Natural killer cell (primary cell): Measurements from ENCODE around the gene FAM131B. TPM values are rescaled to one million over a fixed set of nuclear protein-coding genes. Genes with fewer than 3 reads are reported as not detected.

Source experiments
- ATAC-seq, 3 donors: fragments of 150-1000 bp in 2 of 3; fragments of 200-7000 bp in 1 of 3; cut with Tn5 transposase; 1 replicate in 1 of 3; 2 replicates in 2 of 3; pipeline ENCODE4 v1.10.0; 2021; ENCODE audit warnings: mild to moderate bottlenecking in 2 of 3, moderate library complexity in 2 of 3
- DNase-seq, 2 donors: peaks; one replicate each; pipeline versions ENCODE4 v3.0.0 to v3.0.0-alpha.2; 2013 to 2021; ENCODE audit warnings: mixed read lengths in 1 of 2
- H3K27ac ChIP-seq: one replicate; pipeline ENCODE4 v1.5.1; 2013; ENCODE audit warnings: mild to moderate bottlenecking, low read length
- H3K27me3 ChIP-seq: one replicate; pipeline ENCODE4 v1.6.1; 2013; ENCODE audit warnings: low read length; ENCODE audit not compliant: control insufficient read depth, insufficient read depth
- H3K36me3 ChIP-seq: one replicate; pipeline ENCODE4 v1.6.1; 2013; ENCODE audit warnings: low read length; ENCODE audit not compliant: control insufficient read depth, insufficient read depth
- H3K4me1 ChIP-seq: one replicate; pipeline ENCODE4 v1.6.1; 2013; ENCODE audit warnings: low read length; ENCODE audit not compliant: control insufficient read depth, insufficient read depth
- H3K4me3 ChIP-seq: one replicate; pipeline ENCODE4 v1.5.1; 2013; ENCODE audit warnings: low read length
- H3K9me3 ChIP-seq: one replicate; pipeline ENCODE4 v1.6.1; 2013; ENCODE audit warnings: low read length; ENCODE audit not compliant: control insufficient read depth, insufficient read depth
- H3K27ac Mint-ChIP-seq, 2 donors: one replicate each; pipeline ENCODE4 v1.8.0; 2022; ENCODE audit warnings: mild to moderate bottlenecking in 2 of 2, mixed read lengths in 2 of 2, moderate library complexity in 1 of 2
- H3K27me3 Mint-ChIP-seq, 2 donors: one replicate each; pipeline ENCODE4 v1.8.0; 2022; ENCODE audit warnings: low read depth in 2 of 2, mixed read lengths in 2 of 2
- H3K36me3 Mint-ChIP-seq: one replicate; pipeline ENCODE4 v1.8.0; 2022; ENCODE audit warnings: mixed read lengths
- H3K4me1 Mint-ChIP-seq, 2 donors: one replicate each; pipeline ENCODE4 v1.8.0; 2022; ENCODE audit warnings: mixed read lengths in 2 of 2
- H3K4me3 Mint-ChIP-seq: one replicate; pipeline ENCODE4 v1.8.0; 2022; ENCODE audit warnings: mild to moderate bottlenecking, moderate library complexity, mixed read lengths
- H3K9me3 Mint-ChIP-seq, 2 donors: one replicate each; pipeline ENCODE4 v1.8.0; 2022; ENCODE audit warnings: mixed read lengths in 2 of 2
- WGBS: methylation state at CpG from one replicate; pipeline ENCODE4 v1.1.7; 2013; ENCODE audit warnings: missing lambda C conversion rate; ENCODE audit not compliant: insufficient coverage; 5-methylcytosine and 5-hydroxymethylcytosine counted together
- intact Hi-C: fragments of 100-400 bp; cut with micrococcal nuclease; formaldehyde crosslinking; loops from one replicate; pipeline ENCODE4 v1.14.2; 2022
- total RNA-seq, 4 donors: library from RNA; stranded (reverse); fragments of 120-200 nt in 1 of 4; gene quantifications; one replicate each; pipeline versions ENCODE4 v1.2.3 to v1.2.4, GENCODE V29; 2013 to 2022
- TF ChIP-seq, protein P1 (sequence below): fragments of 200-600 bp; IDR thresholded peaks from one replicate; pipeline ENCODE4 v1.8.0; 2022; ENCODE audit warnings: antibody characterized with exemption

FAM131B gene
- total RNA-seq, 3 donors from 2014 or later (not counting 1 experiment from before 2014, with no cell fraction given) = 2.3 to 2.8 (median 2.5) TPM

DNA sequence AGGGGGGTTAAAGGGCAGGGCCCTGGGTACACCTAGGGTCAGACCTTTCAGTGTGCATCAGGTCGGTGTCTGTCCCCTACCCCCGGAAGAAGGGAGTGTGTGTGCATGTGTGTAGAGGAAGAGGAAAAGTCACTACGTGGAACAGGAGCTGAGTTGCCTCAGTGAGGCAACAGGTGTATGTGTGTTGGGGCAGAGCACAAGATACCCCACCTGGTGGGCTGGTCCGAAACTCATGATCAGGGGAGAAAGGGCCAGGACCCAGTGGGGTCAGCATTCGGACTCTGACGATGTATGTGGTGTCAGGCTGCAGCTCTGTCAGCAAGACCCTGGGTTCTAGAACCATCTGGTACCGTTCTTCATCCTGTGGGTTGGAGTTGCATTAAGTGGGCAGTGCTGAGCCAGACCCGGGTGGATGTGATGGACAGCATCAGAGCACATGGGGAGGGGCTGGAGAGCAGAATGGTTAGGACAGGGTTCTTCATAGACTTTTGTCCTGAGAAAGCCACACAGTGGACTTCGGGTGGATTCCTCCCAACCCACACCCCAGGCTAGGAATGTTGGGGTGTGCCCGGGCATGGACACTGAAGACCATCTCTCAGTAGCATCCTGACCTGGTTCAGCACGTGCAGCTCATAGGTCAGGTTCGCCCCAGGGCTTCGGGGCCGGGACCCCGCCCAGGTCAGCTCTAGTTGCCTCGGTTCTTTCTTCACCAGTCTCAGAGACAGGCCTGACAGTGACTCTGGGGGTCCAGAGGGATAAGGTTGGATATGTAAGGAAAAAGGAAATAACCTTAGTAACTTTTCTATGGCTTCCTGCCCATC, 35.4 kb upstream of the FAM131B start:
- H3K4me1 Mint-ChIP-seq = peaks cover 11 to 19% of the 10 kb centered on the region in 2 donors
- H3K4me3 Mint-ChIP-seq = no peak overlapping the region
- Histone ChIP-seq H3K4me1 (peaks cover 15% of the 10 kb centered on the region), H3K27me3 (no peaks in the 10 kb centered on the region), H3K9me3 (no peaks in the 10 kb centered on the region), H3K27ac (no peak overlapping the region), H3K36me3 (peaks cover 2% of the 10 kb centered on the region), H3K4me3 (no peak overlapping the region)
- H3K9me3 Mint-ChIP-seq = no peaks in the 10 kb centered on the region
- DNase-seq (no peak), ATAC-seq (no peak)
- WGBS = 90% methylated on average over 16 of the region's 16 CpGs
- H3K27ac Mint-ChIP-seq = no peak overlapping the region
- H3K36me3 Mint-ChIP-seq = no peaks in the 10 kb centered on the region
- intact Hi-C loops = no loop called here
- no peaks in the 10 kb centered on the region for H3K27me3 Mint-ChIP-seq
- TF ChIP-seq, protein P1, sequence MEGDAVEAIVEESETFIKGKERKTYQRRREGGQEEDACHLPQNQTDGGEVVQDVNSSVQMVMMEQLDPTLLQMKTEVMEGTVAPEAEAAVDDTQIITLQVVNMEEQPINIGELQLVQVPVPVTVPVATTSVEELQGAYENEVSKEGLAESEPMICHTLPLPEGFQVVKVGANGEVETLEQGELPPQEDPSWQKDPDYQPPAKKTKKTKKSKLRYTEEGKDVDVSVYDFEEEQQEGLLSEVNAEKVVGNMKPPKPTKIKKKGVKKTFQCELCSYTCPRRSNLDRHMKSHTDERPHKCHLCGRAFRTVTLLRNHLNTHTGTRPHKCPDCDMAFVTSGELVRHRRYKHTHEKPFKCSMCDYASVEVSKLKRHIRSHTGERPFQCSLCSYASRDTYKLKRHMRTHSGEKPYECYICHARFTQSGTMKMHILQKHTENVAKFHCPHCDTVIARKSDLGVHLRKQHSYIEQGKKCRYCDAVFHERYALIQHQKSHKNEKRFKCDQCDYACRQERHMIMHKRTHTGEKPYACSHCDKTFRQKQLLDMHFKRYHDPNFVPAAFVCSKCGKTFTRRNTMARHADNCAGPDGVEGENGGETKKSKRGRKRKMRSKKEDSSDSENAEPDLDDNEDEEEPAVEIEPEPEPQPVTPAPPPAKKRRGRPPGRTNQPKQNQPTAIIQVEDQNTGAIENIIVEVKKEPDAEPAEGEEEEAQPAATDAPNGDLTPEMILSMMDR = no peak

DNA sequence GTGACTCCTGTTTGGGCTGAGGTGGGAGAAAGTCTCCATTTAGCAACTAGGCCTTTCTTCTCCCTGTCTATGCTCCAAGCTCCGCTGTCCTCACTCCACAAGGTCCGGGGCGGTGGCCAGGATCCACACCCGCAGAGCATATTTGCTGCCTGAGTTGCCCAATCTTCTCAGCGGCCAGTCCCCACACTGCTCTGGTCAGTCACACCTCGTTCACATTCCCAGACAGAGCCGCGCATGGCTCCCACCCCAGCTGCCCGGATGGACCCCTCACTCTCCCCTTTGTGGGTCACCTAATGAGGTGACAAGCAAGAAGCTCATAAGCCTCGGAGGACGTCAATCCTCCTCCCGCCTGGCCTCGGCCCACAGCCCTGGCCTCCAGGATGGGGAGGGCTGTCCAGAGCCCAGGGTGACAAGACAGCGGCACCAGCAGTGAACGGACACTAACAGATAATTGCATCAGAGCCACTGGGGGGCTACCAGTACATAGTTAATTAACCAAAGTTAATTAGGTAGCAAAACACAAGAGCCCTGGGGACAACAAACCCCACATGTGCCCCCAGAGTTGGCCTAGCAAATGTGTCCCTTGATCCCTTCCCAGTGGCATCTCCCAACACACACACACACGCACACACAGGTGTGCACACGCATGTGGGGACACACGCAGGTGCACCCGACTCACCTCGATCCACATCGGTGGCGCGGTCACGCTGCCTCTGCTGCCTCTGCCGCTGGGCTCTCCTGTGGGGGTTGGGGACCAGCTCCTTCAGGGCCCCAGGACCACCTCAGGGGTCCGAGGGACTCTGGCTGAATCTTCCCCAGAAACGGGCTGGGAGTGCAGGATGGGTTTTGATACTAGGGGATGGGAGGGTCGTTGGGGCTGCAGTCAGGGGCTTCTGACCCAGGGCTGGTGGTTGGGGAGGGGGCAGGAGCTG, 34.4 kb upstream of the FAM131B start:
- DNase-seq (no peak), ATAC-seq (no peak)
- H3K36me3 Mint-ChIP-seq = no peaks in the 10 kb centered on the region
- peaks cover 15% of the 10 kb centered on the region for H3K4me1 ChIP-seq
- intact Hi-C loops = no loop called here
- no peaks in the 10 kb centered on the region for H3K27me3 Mint-ChIP-seq
- H3K27me3 ChIP-seq = no peaks in the 10 kb centered on the region
- no peaks in the 10 kb centered on the region for H3K9me3 Mint-ChIP-seq
- TF ChIP-seq, protein P1 = no peak
- no peak overlapping the region for H3K27ac ChIP-seq
- no peaks in the 10 kb centered on the region for H3K9me3 ChIP-seq
- no peak overlapping the region for H3K4me3 ChIP-seq
- H3K36me3 ChIP-seq = peaks cover 4% of the 10 kb centered on the region
- H3K27ac Mint-ChIP-seq = no peak overlapping the region
- 90% methylated on average over 28 of the region's 28 CpGs for WGBS
- H3K4me3 Mint-ChIP-seq = no peak overlapping the region
- H3K4me1 Mint-ChIP-seq = peaks cover 11 to 19% of the 10 kb centered on the region in 2 donors

DNA sequence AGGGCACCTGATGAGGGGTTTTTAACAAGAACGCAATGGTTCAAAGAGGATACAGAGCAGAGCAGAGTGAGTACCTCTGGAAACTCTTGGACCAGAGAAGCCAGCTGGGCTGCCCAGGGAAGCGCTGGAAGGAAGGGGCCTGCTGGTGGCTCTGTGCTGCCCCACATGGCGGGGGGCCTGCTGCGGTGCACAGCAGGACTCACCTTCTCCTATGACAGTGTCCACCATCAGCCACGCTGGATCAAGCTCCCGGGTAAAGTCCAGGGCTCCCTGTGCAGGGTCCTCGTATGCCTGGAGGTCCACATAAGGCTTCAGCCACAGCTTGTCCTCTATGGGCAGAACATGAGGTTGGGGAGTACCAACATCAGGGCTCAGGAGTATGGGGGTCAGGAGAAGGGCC, 33.7 kb upstream of the FAM131B start:
- no peaks in the 10 kb centered on the region for H3K27me3 Mint-ChIP-seq
- Histone ChIP-seq H3K4me3 (no peak overlapping the region), H3K27me3 (no peaks in the 10 kb centered on the region), H3K4me1 (peaks cover 15% of the 10 kb centered on the region), H3K36me3 (peaks cover 10% of the 10 kb centered on the region), H3K9me3 (no peaks in the 10 kb centered on the region), H3K27ac (no peak overlapping the region)
- intact Hi-C loops = no loop called here
- DNase-seq (no peak), ATAC-seq (no peak)
- no peak overlapping the region for H3K4me3 Mint-ChIP-seq
- H3K9me3 Mint-ChIP-seq = no peaks in the 10 kb centered on the region
- no peaks in the 10 kb centered on the region for H3K36me3 Mint-ChIP-seq
- H3K27ac Mint-ChIP-seq = no peak overlapping the region
- TF ChIP-seq, protein P1 = no peak
- WGBS = 84% methylated on average over 7 of the region's 7 CpGs
- peaks cover 11 to 19% of the 10 kb centered on the region in 2 donors for H3K4me1 Mint-ChIP-seq
